ENCODE data around the gene PHF2.

- TF ChIP-seq, protein P1, sequence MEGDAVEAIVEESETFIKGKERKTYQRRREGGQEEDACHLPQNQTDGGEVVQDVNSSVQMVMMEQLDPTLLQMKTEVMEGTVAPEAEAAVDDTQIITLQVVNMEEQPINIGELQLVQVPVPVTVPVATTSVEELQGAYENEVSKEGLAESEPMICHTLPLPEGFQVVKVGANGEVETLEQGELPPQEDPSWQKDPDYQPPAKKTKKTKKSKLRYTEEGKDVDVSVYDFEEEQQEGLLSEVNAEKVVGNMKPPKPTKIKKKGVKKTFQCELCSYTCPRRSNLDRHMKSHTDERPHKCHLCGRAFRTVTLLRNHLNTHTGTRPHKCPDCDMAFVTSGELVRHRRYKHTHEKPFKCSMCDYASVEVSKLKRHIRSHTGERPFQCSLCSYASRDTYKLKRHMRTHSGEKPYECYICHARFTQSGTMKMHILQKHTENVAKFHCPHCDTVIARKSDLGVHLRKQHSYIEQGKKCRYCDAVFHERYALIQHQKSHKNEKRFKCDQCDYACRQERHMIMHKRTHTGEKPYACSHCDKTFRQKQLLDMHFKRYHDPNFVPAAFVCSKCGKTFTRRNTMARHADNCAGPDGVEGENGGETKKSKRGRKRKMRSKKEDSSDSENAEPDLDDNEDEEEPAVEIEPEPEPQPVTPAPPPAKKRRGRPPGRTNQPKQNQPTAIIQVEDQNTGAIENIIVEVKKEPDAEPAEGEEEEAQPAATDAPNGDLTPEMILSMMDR (IDR thresholded peaks at IDR 0.05), result no peak
- TF ChIP-seq POLR2A (IDR thresholded peaks at IDR 0.05), result no peak
Measured at GRCh38 chr9:93640027-93640426, 63.6 kb downstream of the PHF2 start.

Data from sigmoid colon (tissue), 3 donors.